ENCODE data around the gene NEK1. TPM values are rescaled to one million over a fixed set of nuclear protein-coding genes. Genes with fewer than 3 reads are reported as not detected.

Gene NEK1
- total and polyA plus RNA-seq, 2 of the 4 experiments (the other 2 are of a cell fraction) = 3.3 to 3.9 TPM

DNA sequence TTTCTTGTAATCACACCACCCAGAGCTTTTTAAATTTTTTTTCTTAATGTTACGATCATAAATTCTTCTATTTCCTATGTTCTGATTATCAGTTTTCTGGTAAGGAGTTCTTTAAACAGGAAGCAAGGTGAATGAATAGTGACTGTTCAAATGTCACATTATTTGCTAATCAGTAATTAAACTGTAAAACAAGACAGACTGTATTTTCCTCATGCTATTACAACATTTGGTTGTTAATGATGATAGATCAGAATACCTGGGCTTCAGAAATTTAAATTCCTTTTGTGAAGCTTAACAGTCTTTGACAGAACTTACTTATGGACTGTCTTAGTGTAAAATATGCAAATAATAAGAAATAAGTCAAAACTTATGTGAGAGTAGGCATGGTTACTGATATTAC, 49.4 kb upstream of the NEK1 start (continued):
- TF ChIP-seq, protein P1, sequence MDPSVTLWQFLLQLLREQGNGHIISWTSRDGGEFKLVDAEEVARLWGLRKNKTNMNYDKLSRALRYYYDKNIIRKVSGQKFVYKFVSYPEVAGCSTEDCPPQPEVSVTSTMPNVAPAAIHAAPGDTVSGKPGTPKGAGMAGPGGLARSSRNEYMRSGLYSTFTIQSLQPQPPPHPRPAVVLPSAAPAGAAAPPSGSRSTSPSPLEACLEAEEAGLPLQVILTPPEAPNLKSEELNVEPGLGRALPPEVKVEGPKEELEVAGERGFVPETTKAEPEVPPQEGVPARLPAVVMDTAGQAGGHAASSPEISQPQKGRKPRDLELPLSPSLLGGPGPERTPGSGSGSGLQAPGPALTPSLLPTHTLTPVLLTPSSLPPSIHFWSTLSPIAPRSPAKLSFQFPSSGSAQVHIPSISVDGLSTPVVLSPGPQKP (IDR thresholded peaks at IDR 0.05; ENCODE audit: borderline replicate concordance, low read depth, low read length) = no peak
- no peak for TF ChIP-seq CHD1 (IDR thresholded peaks at IDR 0.05; ENCODE audit: low read depth, low read length)
- TF ChIP-seq MAZ (IDR thresholded peaks at IDR 0.05; ENCODE audit: borderline replicate concordance, low read depth, low read length) = no peak

DNA sequence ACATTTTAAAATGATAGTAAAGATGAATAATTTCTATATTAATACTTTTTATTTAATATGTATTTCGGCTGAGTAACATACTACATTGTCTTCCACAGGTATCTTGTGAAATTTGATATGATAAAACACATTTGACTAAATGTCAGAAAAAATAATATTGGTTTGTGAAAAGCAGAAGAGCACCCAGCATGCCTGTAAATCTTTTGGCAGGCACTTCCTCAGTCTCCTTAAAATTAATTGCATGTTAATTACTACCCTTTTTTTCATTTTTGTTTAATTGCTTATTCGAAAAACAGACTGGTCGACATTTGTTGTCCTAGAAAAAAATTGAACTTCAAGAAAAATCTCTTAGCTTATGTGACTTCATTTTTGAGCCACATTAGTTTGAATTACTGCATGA, 48.5 kb upstream of the NEK1 start:
- H3K18ac ChIP-seq (ENCODE audit: low read depth, low read length) = no peak overlapping the region
- H3K79me1 ChIP-seq (ENCODE audit: low read depth in 1 of 2, low read length in 2 of 2) = peaks cover 4 to 14% of the 10 kb centered on the region in 2 experiments; a peak in 2 of 4 replicates
- dilution Hi-C loops (cut with HindIII; ENCODE audit: low sequenced_read_pairs, unreplicated experiment) (no loop called here), in situ Hi-C loops (cut with MboI; ENCODE audit: low sequenced_read_pairs) (no loop called here), intact Hi-C loops (cut with micrococcal nuclease) (loop anchor here (1.0 kb wide), 1 partner anchor 41 kb away; the partner anchor contains the start of gene CLCN3)
- WGBS, 2 experiments (ENCODE audit: extremely low coverage in 2 of 2, insufficient read length in 1 of 2) = 100% methylated on average over 1 of the region's 3 CpGs; no CpG with 5 or more reads in 1 of the 2 experiments
- no peaks in the 10 kb centered on the region for H3K9me3 ChIP-seq (ENCODE audit: control insufficient read depth, insufficient read depth, low read length)
- no peak overlapping the region for H3K23ac ChIP-seq (ENCODE audit: low read depth, low read length)
- H3K9me1 ChIP-seq (ENCODE audit: insufficient read depth, low read length) = 0 out of 2 replicates have a peak, but pooled peaks cover 2% of the 10 kb centered on the region
- no peaks in the 10 kb centered on the region for H4K20me1 ChIP-seq (ENCODE audit: insufficient read depth, low read length)
- no peaks in the 10 kb centered on the region for H3K36me3 ChIP-seq (ENCODE audit: control insufficient read depth, insufficient read depth, low read length)
- no peak overlapping the region for H3K56ac ChIP-seq (ENCODE audit: extremely low read depth, insufficient read depth, low read length)
- no peak for DNase-seq
- no peak overlapping the region for H3K4me2 ChIP-seq (ENCODE audit: low read depth, low read length)
- H2BK15ac ChIP-seq (ENCODE audit: low read depth, low read length) = no peak overlapping the region
- no peak overlapping the region for H3K9ac ChIP-seq (ENCODE audit: low read depth, low read length)
- H2BK120ac ChIP-seq (ENCODE audit: low read depth, low read length) = no peak overlapping the region
- H2AK5ac ChIP-seq (ENCODE audit: low read depth, low read length) = no peak overlapping the region
- no peak overlapping the region for H2BK5ac ChIP-seq (ENCODE audit: low read depth, low read length, poor library complexity, severe bottlenecking)
- no peaks in the 10 kb centered on the region for H3K27me3 ChIP-seq (ENCODE audit: control insufficient read depth, insufficient read depth, low read length)
- H2AFZ ChIP-seq (replicated peaks; ENCODE audit: low read length, poor library complexity) = no peak overlapping the region
- H3K4me1 ChIP-seq (ENCODE audit: control insufficient read depth, insufficient read depth, low read length) = 0 out of 2 replicates have a peak, but pooled peaks cover 2% of the 10 kb centered on the region
- H3K4ac ChIP-seq (ENCODE audit: low read depth, low read length) = no peak overlapping the region
- H4K8ac ChIP-seq (ENCODE audit: low read depth in 2 of 2, low read length in 2 of 2) = no peak overlapping the region
- H3K4me3 ChIP-seq (ENCODE audit: insufficient read depth, low read depth, low read length) = no peak overlapping the region
- ATAC-seq (ENCODE audit: low read depth) = no peak
- H3K27ac ChIP-seq (ENCODE audit: insufficient read depth, low read length) = no peak overlapping the region
- no peak overlapping the region for H4K5ac ChIP-seq (ENCODE audit: low read depth, low read length)
- no peak overlapping the region for H3K14ac ChIP-seq (replicated peaks; ENCODE audit: low read depth, low read length)
- BruUV-seq (replicated peaks) = no TSS peak
- H4K91ac ChIP-seq (ENCODE audit: insufficient read depth, low read depth, low read length) = no peak overlapping the region
- POLR2A ChIA-PET (ENCODE audit: unreplicated experiment) = no interaction called here
- no peak overlapping the region for H2AK9ac ChIP-seq (replicated peaks; ENCODE audit: low read depth, low read length, poor library complexity)
- no peak for TF ChIP-seq RAD21 (IDR thresholded peaks at IDR 0.05; ENCODE audit: low read length)
- H2BK20ac ChIP-seq (ENCODE audit: low read depth, low read length) = no peak overlapping the region
- CTCF ChIA-PET = no interaction called here

Measured in IMR-90 (cell line).